Endometrial microvascular endothelial cells (primary cell): ENCODE data around the gene CDCA7. TPM values are rescaled to one million over a fixed set of nuclear protein-coding genes. Genes with fewer than 3 reads are reported as not detected.
"Not testable (repeated sequence)": the region's sequence is repeated elsewhere in the genome, so short reads cannot be mapped to it uniquely, and the experiment has no call there.

Experiments used
- in situ Hi-C: cut with HindIII; loops from 2 replicates; pipeline ENCODE4 v1.10.0; 2017; ENCODE audit warnings: low sequenced_read_pairs, low pct_unique_long_range_greater_than_20kb; ENCODE audit errors: inconsistent ontology term
- total RNA-seq: library from RNA; depleted of rRNA; stranded (reverse); fragments of >200 nt; gene quantifications from one replicate; pipeline ENCODE4 v1.2.3, GENCODE V29; 2015; ENCODE audit errors: inconsistent ontology term

CDCA7 gene
- total RNA-seq, 1 donor from 2014 or later: 26.8 TPM

DNA sequence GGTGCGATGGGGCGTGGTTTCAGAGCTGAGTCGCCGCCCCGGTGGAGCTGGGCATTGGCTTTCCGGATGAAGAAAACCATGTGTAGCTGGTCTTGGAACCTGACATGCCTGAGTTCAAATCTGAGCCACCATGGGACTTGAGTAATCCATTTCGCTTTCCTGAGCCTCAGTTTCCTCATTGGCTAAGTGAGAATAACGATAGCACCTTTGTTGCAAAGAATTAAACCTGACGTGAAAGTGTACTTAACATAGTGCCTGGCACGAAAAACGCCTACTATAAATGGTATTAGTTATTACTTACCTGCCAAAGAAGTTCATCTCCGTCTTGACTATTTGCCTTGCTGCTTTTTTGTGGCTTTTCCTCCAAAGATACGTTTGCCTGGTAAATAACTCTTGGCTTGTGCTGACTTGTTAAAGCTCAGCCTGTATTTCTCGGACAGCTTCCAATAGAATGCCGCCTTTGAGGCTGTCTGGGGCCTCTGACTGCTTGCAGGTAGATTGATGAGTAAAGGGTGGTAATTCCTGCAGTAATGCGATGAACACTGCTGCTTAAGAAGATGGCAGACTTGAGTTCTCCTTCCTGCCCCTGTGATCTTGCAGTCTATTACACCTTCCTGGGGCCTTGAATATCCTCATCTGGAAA lies 1.3 kb downstream of the CDCA7 start:
- in situ Hi-C loops: no loop called here

GRCh38 chr2:173357346-173357745 lies 2.7 kb downstream of the CDCA7 start:
- in situ Hi-C loops: no loop called here

GRCh38 chr2:173358616-173359015 lies 3.9 kb downstream of the CDCA7 start:
- in situ Hi-C loops: no loop called here

- in situ Hi-C loops: no loop called here
Observed at GRCh38 chr2:173359231-173359630, 4.6 kb downstream of the CDCA7 start.

DNA sequence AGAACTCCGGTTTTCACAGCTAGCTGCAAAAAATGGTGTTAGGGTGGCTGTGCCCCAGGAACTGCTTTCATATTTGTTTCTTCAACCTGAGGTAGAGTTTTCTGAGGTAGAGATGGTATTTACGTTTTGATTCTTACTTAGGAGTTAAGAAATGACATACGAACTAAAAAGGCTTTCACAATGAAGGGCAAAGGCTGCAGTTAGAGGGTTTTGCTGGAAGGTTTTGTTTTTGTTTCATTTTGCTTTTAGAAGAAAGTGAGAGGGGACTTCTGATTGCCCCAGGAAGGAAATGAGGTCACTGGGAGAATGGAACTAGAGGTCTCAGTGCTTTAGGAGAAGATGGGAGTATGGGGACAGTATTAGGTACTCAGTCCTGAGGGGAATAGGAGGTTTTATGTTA lies 15.5 kb downstream of the CDCA7 start:
- in situ Hi-C loops: no loop called here

DNA sequence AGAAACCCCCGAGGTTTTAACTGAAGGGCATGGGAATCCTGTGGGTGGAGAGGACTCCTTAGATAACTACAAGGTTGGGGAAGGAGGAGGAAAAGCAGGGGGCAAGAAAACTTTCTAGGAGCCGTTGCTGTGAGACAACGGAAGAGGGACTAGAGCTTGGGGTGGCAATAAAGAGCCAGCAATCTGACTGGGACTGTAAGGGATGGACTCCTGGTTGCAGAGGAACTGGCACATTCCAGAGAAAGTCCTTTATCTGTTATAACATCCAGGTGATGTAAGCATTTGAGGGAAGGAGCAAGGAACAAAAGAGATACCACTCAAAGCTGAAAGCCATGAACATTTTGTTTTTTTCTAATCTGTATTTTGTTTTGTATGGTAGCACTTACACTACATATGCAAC lies 16.4 kb downstream of the CDCA7 start:
- in situ Hi-C loops: no loop called here

DNA sequence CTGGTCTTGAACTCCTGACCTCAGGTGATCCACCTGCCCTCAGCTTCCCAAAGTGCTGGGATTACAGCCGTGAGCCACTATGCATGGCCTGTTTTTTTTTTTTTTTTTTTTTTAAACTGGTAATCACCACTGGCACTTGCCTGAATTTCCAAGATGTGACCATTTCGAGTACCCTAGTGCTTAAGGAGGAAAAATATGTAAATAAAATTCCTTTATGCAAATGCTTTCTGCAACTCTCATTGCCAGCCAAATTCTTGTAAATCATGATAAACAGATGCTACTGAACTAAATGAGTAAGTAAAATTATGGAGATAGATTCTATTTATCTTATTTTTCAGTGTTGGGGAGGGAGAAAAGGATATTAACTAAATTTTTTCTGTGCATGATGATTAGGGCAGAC lies 18.6 kb downstream of the CDCA7 start:
- in situ Hi-C loops: no loop called here

- in situ Hi-C loops: no loop called here
Observed at GRCh38 chr2:173374634-173375033, 20.0 kb downstream of the CDCA7 start.

DNA sequence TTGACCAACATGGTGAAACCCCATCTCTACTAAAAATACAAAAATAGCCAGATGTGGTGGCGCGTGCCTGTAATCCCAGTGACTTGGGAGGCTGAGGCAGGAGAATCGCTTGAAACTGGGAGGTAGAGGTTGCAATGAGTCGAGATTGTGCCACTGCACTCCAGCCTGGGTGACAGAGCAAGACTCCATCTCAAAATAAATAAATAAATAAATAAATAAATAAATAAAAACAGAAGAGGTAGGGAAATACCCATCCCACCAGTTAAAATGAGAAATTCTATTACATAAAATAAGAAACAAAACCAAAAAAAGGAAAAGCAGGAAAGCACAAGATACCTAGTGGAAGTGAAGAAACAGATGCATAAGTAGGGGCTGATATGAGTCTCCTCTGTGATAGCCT lies 30.9 kb downstream of the CDCA7 start:
- in situ Hi-C loops: not testable (repeated sequence)

DNA sequence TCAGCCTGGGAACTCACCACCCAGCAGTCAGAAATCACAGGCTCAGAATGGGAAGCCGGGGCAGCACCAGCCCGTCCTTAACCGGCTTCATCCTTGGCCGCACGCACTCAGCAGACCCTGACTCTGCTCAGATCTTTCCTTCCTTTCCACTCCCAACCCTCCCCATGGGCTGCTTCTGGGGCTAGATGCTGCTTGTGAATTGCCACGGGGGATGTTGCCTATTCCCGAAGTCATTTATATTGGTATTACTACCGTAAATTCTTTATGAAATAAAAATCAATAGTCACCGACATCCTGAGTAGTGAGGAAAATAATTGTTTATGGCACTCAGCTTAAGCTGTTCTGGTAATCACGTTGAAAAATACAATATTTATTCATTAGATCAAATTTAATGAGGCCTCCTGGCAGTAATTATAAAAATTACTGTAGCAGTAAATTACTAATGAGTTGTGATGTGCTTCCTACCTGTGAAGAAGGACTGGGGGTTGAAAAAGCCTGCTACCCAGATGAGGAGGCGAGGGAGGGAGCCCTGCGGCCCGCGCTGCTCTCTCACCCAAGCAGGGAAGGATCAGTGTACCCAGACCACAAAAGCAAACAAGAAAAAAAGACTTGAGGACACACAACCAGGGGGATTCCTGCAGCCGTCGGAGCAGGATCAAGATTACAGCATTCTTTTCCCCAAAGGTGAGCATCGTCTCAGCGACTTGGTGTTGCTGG lies 31.5 kb downstream of the CDCA7 start:
- in situ Hi-C loops: no loop called here

- in situ Hi-C loops: no loop called here
Observed at GRCh38 chr2:173386738-173387065, 32.0 kb downstream of the CDCA7 start.

GRCh38 chr2:173387079-173387478 lies 32.4 kb downstream of the CDCA7 start:
- in situ Hi-C loops: no loop called here

DNA sequence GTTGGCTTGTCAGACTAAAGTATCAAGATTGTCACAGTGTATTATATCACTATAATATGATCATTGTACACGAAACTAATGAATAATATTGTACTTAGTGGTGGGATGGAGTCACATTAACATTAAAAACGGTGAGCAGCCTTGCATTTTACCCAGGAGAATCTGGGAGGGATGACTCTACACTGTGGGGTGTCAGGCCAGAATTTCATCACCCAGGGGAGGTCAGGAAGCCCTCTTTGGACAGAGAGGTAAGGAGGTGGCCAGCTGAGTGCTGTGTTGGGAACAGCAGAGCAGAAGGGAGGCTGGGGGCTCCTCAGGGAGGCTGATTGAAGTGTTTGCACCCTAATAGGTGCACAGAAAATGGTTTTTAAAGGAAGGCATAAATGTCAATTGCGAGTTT lies 33.0 kb downstream of the CDCA7 start:
- in situ Hi-C loops: no loop called here

- in situ Hi-C loops: no loop called here
Observed at GRCh38 chr2:173388795-173389194, 34.1 kb downstream of the CDCA7 start.

DNA sequence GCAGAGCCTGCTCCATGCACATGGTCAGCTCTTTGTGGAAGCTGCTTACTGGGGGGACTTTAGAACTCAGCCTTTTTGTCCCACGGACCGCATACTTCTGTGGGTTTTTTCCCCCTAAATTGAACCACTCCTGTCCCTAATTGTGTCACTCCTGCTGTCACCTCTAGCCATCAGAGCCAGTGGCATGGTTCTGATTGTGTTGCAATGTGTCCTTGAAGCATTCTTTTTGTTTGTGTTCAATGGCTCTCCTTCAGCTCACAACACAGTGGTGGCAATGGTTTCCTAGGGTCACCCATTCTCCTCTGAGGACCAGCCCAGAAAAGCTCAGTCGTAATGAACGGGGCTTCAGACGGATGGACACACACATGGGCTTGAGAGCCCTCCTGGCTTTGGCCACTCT lies 35.4 kb downstream of the CDCA7 start:
- in situ Hi-C loops: no loop called here

DNA sequence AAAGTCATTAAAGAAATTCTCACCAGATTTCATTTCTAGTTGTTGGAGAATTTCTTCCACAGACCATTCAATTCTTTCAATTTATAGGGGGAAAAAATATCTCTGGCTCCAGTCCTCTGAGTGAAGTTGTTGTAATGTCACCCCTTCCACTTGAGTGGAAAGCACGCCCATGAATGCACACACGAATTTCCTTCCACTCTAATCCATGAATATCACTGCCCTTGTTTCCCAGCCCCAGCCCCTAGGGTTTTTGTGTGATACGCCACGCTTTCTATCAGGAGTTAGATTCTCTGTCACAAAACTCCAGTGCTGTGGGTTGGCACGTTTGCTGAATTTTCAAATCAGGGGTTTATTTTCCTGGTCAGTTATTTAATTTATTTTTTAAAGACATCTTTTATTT lies 38.1 kb downstream of the CDCA7 start:
- in situ Hi-C loops: no loop called here

- in situ Hi-C loops: no loop called here
Observed at GRCh38 chr2:173393186-173393585, 38.5 kb downstream of the CDCA7 start.

GRCh38 chr2:173393636-173394035 lies 39.0 kb downstream of the CDCA7 start:
- in situ Hi-C loops: no loop called here

DNA sequence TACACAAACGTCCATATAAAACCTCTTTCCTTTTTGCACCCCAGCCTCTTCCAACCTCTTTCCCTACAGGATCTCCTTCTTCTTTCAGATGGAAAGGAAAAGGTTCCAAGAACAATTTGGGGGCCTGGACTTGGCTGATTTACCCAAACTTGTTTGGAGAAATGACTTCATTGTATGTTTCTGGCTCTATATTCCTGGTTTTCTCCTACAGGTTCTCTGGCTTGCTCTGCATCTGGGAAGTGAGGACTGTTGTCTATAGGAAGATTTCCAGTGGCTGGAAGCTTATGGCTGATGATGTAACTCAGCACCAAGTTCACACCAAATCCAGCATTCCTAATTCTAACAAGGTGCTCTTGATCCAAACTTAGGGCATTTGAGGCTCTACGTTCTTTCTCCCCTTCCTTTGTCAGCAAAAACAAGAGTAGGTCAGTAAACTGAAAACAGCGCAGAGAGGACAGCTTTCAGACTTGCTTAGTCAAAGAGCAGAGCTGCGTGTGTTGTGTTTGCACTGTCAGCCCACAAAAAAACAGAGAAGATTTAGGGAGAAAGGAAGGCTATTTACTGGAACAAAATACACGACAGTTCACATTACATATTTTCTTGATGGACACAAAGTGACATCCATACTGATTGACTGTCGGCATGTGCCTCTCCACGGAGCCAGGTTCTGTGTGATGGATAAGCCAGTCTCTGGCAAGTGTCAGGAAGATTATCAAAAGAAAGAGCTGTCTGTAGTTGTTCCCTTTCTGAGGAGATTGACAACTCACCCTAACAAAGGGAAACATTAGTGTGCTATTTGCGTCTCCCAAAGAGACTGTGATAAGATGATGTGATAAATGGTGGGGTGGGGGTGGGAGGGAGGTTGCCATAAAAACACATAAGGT lies 39.7 kb downstream of the CDCA7 start:
- in situ Hi-C loops: no loop called here
